H1 (cell line): ENCODE data around the gene PCBP1.

Experiments used
- ATF3 ChIP-seq: IDR thresholded peaks from 2 replicates; pipeline ENCODE4 v1.6.1; 2011; ENCODE audit warnings: low read depth, mild to moderate bottlenecking, low read length; ENCODE audit not compliant: insufficient read depth
- BACH1 ChIP-seq: IDR thresholded peaks from 2 replicates; pipeline ENCODE4 v1.6.1; 2012; ENCODE audit warnings: low read length, improper control_type of control experiment
- BCL11A ChIP-seq, 2 experiments: IDR thresholded peaks; one replicate each; pipeline ENCODE4 v1.6.1; 2011; ENCODE audit warnings: low read depth in 2 of 2, low read length in 2 of 2, mild to moderate bottlenecking in 2 of 2
- BRCA1 ChIP-seq: IDR thresholded peaks from 2 replicates; pipeline ENCODE4 v1.6.1; 2012; ENCODE audit warnings: low read depth, low read length, improper control_type of control experiment
- CBX5 ChIP-seq: fragments of 300-800, 300-1000 bp; sonication (generic); IDR thresholded peaks from 2 replicates; pipeline ENCODE4 v1.7.1; 2016; ENCODE audit warnings: antibody characterized with exemption, low read length, low read depth
- CHD1 ChIP-seq: IDR thresholded peaks from 2 replicates; pipeline ENCODE4 v1.6.1; 2012; ENCODE audit warnings: low read depth, low read length, improper control_type of control experiment
- CREB1 ChIP-seq: IDR thresholded peaks from 2 replicates; pipeline ENCODE4 v1.6.1; 2012; ENCODE audit warnings: inconsistent platforms
- CTCF ChIP-seq, 3 experiments: IDR thresholded peaks; 1 replicate in 2 of 3; 2 replicates in 1 of 3; pipeline versions ENCODE4 v1.5.1 to v1.6.1; 2011; ENCODE audit warnings: low read length in 3 of 3, mild to moderate bottlenecking in 3 of 3, inconsistent platforms in 2 of 3, low read depth in 1 of 3, moderate library complexity in 1 of 3; ENCODE audit not compliant: insufficient read depth in 1 of 3; ENCODE audit errors: control extremely low read depth in 1 of 3
- EZH2 ChIP-seq: fragments of 200-600 bp; sonication (generic); IDR thresholded peaks from 2 replicates; pipeline ENCODE4 v1.7.1; 2012; ENCODE audit warnings: low read depth, mild to moderate bottlenecking, moderate library complexity, low read length, inconsistent platforms; ENCODE audit not compliant: severe bottlenecking
- NRF1 ChIP-seq: IDR thresholded peaks from 2 replicates; pipeline ENCODE4 v1.6.1; 2011; ENCODE audit warnings: mild to moderate bottlenecking, low read depth, low read length, improper control_type of control experiment
- POLR2A ChIP-seq, 2 experiments: IDR thresholded peaks; 1 replicate in 1 of 2; 2 replicates in 1 of 2; pipeline ENCODE4 v1.6.1; 2011; ENCODE audit warnings: low read depth in 2 of 2, low read length in 2 of 2, mild to moderate bottlenecking in 2 of 2; ENCODE audit errors: control extremely low read depth in 1 of 2
- POLR2AphosphoS5 ChIP-seq: IDR thresholded peaks from 2 replicates; pipeline ENCODE4 v1.6.1; 2011; ENCODE audit warnings: low read depth, low read length
- RXRA ChIP-seq: IDR thresholded peaks from 2 replicates; pipeline ENCODE4 v1.6.1; 2011; ENCODE audit warnings: low read depth, mild to moderate bottlenecking, low read length, moderate library complexity; ENCODE audit not compliant: insufficient read depth
- YY1 ChIP-seq: IDR thresholded peaks from 2 replicates; pipeline ENCODE4 v1.6.1; 2011; ENCODE audit warnings: low read depth, mild to moderate bottlenecking, low read length

GRCh38 chr2:70133491-70134322, 46.4 kb downstream of the PCBP1 start:
- TF ChIP-seq RXRA (no peak), CTCF (IDR thresholded peaks at IDR 0.05; ENCODE audit: control extremely low read depth in 1 of 3, insufficient read depth in 1 of 3, low read depth in 1 of 3, low read length in 3 of 3) (no peak), EZH2 (no peak), CREB1 (no peak), POLR2A (IDR thresholded peaks at IDR 0.05; ENCODE audit: control extremely low read depth in 1 of 2, low read depth in 2 of 2, low read length in 2 of 2) (no peak), BACH1 (no peak), BCL11A (IDR thresholded peaks at IDR 0.05; ENCODE audit: low read depth in 2 of 2, low read length in 2 of 2) (no peak), NRF1 (no peak), CBX5 (no peak), YY1 (no peak), CHD1 (no peak), BRCA1 (no peak), ATF3 (no peak), POLR2AphosphoS5 (no peak)
